Breast epithelium (tissue), 4 donors: ENCODE measurements around the gene TBL1XR1. TPM values are rescaled to one million over a fixed set of nuclear protein-coding genes. Genes with fewer than 3 reads are reported as not detected.
"Not testable (repeated sequence)": the region's sequence is repeated elsewhere in the genome, so short reads cannot be mapped to it uniquely, and the experiment has no call there.

Experiments
- DNase-seq, 2 donors: peaks; one replicate each; pipeline ENCODE4 v3.0.0-alpha.2; 2019; ENCODE audit warnings: low spot score in 2 of 2
- H3K27ac ChIP-seq, 2 donors: fragments of 200-600 bp; sonication (generic) in 1 of 2; one replicate each; pipeline ENCODE4 v1.5.1; 2016 to 2019; ENCODE audit warnings: mild to moderate bottlenecking in 1 of 2
- H3K27me3 ChIP-seq, 2 donors: fragments of 200-600 bp; sonication (generic) in 1 of 2; one replicate each; pipeline versions ENCODE4 v1.5.1 to v1.6.0; 2017 to 2019; ENCODE audit warnings: control low read depth in 1 of 2, mild to moderate bottlenecking in 1 of 2
- H3K36me3 ChIP-seq: fragments of 200-600 bp; one replicate; pipeline ENCODE4 v1.5.1; 2019
- H3K4me1 ChIP-seq, 2 donors: fragments of 200-600 bp; sonication (generic); one replicate each; pipeline ENCODE4 v1.5.1; 2016 to 2019; ENCODE audit warnings: control low read depth in 1 of 2
- H3K4me3 ChIP-seq, 3 donors: fragments of 200-600 bp; sonication (generic); 1 replicate in 2 of 3; 2 replicates in 1 of 3; pipeline ENCODE4 v1.5.1; 2016 to 2019; ENCODE audit warnings: mild to moderate bottlenecking in 3 of 3, moderate library complexity in 2 of 3
- H3K9me3 ChIP-seq, 2 donors: fragments of 200-600 bp; sonication (generic) in 1 of 2; one replicate each; pipeline ENCODE4 v1.5.1; 2016 to 2019; ENCODE audit warnings: control low read depth in 1 of 2
- POLR2A ChIP-seq: fragments of 450-650 bp; IDR thresholded peaks from one replicate; pipeline ENCODE4 v1.6.1; 2016; ENCODE audit warnings: antibody characterized with exemption, mild to moderate bottlenecking, moderate library complexity
- POLR2AphosphoS5 ChIP-seq, 3 donors: sonication (generic); formaldehyde crosslinking; IDR thresholded peaks; one replicate each; pipeline ENCODE4 v1.6.1; 2017; ENCODE audit warnings: antibody characterized with exemption in 3 of 3
- intact Hi-C: fragments of 100-400 bp; cut with DNase I; formaldehyde crosslinking; loops from one replicate; pipeline ENCODE4 v1.15.1; 2023; ENCODE audit warnings: low total_unique reads
- total RNA-seq, 3 donors: library from RNA; depleted of rRNA; stranded (reverse); fragments of >200 nt; gene quantifications; one replicate each; pipeline ENCODE4 v1.1.0, GENCODE V29; 2016
- TF ChIP-seq, protein P1 (sequence below), 3 donors: fragments of 450-650 bp; IDR thresholded peaks; one replicate each; pipeline ENCODE4 v1.5.1; 2016 to 2017; ENCODE audit warnings: antibody characterized with exemption in 3 of 3, mild to moderate bottlenecking in 3 of 3, moderate library complexity in 3 of 3

The TBL1XR1 gene
- total RNA-seq, 3 donors from 2014 or later = 92.8 to 147 (median 111) TPM

DNA sequence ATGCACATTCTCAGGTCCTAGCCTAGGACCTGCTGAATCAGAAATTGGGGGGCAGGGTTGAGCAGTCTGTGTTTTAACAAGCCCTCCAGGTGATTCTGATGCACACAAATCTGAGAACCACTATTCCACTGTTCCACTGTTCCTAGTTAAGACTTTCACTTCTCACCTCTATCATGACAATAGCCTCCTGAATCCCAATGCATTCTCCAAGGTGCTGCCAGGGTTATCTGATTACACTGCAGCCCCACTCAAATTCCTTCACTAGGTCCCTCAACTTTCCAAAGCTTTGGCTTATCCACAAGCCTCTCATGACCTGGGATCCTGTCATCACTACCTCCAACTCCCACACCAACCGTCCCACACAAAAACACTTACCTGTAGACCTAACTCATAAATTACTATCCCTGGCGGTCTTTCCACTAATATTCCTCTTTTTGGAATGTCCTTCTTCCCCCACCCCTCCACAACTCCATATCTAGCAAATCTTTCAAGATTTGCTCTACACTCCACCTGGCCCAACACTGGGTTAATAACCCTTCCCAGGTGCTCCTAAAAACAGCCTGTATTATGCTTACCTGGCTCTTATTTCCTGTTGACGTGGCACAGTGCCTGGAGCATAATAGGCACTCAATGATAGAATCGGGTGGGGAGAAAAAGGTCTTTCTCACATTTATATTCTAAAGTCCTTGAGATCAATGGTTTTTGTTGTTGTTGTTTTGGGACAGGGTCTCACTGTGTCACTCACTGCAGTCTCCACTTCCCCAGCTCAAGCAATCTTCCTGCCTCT, 27.2 kb downstream of the TBL1XR1 start:
- peak overlapping the region in 1 of 2 donors; percentile 2 for H3K27ac ChIP-seq
- TF ChIP-seq POLR2A (no peak), POLR2AphosphoS5 (IDR thresholded peaks at IDR 0.05) (no peak)
- TF ChIP-seq, protein P1, sequence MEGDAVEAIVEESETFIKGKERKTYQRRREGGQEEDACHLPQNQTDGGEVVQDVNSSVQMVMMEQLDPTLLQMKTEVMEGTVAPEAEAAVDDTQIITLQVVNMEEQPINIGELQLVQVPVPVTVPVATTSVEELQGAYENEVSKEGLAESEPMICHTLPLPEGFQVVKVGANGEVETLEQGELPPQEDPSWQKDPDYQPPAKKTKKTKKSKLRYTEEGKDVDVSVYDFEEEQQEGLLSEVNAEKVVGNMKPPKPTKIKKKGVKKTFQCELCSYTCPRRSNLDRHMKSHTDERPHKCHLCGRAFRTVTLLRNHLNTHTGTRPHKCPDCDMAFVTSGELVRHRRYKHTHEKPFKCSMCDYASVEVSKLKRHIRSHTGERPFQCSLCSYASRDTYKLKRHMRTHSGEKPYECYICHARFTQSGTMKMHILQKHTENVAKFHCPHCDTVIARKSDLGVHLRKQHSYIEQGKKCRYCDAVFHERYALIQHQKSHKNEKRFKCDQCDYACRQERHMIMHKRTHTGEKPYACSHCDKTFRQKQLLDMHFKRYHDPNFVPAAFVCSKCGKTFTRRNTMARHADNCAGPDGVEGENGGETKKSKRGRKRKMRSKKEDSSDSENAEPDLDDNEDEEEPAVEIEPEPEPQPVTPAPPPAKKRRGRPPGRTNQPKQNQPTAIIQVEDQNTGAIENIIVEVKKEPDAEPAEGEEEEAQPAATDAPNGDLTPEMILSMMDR (IDR thresholded peaks at IDR 0.05) = no peak
- no peaks in the 10 kb centered on the region for H3K36me3 ChIP-seq
- H3K27me3 ChIP-seq = no peaks in the 10 kb centered on the region
- intact Hi-C loops = no loop called here
- DNase-seq = no peak
- H3K4me1 ChIP-seq = no peaks in the 10 kb centered on the region
- H3K9me3 ChIP-seq = no peaks in the 10 kb centered on the region
- H3K4me3 ChIP-seq = no peak overlapping the region

DNA sequence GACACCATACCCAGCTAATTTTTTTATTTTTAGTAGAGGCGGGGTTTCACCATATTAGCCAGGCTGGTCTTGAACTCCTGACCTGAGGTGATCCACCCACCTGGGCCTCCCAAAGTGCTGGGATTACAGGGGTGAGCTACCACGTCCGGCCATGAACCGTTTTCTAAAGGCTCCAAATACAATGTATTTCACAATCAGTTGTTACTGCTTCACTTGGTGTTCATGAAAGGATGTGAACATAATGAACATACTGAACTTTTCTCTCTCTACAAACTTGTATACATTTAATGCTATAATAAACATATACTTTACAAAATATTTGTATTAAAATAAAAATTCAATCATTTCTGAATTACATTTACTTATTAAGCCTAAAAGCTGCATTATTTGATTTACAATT, 28.9 kb downstream of the TBL1XR1 start:
- H3K9me3 ChIP-seq = no peaks in the 10 kb centered on the region
- intact Hi-C loops = no loop called here
- no peak for TF ChIP-seq POLR2A
- TF ChIP-seq, protein P1 (IDR thresholded peaks at IDR 0.05) = no peak
- TF ChIP-seq POLR2AphosphoS5 (IDR thresholded peaks at IDR 0.05) = no peak
- H3K36me3 ChIP-seq = no peaks in the 10 kb centered on the region
- H3K4me1 ChIP-seq = no peaks in the 10 kb centered on the region
- H3K4me3 ChIP-seq = no peak overlapping the region
- H3K27me3 ChIP-seq = no peaks in the 10 kb centered on the region
- no peak for DNase-seq
- H3K27ac ChIP-seq = no peak overlapping the region

- Histone ChIP-seq H3K36me3 (no peaks in the 10 kb centered on the region), H3K9me3 (no peaks in the 10 kb centered on the region), H3K4me3 (no peak overlapping the region), H3K27ac (no peak overlapping the region), H3K27me3 (no peaks in the 10 kb centered on the region), H3K4me1 (no peaks in the 10 kb centered on the region)
- TF ChIP-seq, protein P1 (IDR thresholded peaks at IDR 0.05) = no peak
- no peak for TF ChIP-seq POLR2AphosphoS5 (IDR thresholded peaks at IDR 0.05)
- no peak for TF ChIP-seq POLR2A
- intact Hi-C loops = no loop called here
- no peak for DNase-seq
Observed at GRCh38 chr3:177162742-177163141, 34.5 kb downstream of the TBL1XR1 start.

DNA sequence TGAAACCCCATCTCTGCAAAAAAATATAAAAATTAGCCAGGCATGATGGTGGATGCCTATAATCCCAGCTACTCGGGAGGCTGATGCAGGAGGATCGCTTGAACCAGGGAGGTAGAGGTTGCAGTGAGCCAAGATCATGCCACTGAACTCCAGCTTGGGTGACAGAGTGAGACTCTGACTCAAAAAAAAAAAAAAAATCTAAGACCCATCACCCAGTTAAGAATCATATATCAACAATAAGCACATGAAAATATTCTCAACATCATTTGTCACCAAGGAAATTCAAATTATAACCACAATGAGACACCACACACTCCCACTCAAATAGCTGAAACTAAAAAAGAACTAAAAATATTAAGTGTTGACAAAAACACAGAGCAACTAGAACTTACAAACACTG, 35.7 kb downstream of the TBL1XR1 start:
- H3K36me3 ChIP-seq, DNase-seq, H3K4me3 ChIP-seq, H3K4me1 ChIP-seq, H3K9me3 ChIP-seq, intact Hi-C loops, H3K27me3 ChIP-seq, H3K27ac ChIP-seq: not testable (repeated sequence)

GRCh38 chr3:177158461-177158860, 38.8 kb downstream of the TBL1XR1 start:
- TF ChIP-seq, protein P1 (IDR thresholded peaks at IDR 0.05) = no peak
- TF ChIP-seq POLR2AphosphoS5 (IDR thresholded peaks at IDR 0.05) = no peak
- no peak for TF ChIP-seq POLR2A
- H3K4me3 ChIP-seq = no peak overlapping the region
- no peak overlapping the region for H3K27ac ChIP-seq
- no peaks in the 10 kb centered on the region for H3K36me3 ChIP-seq
- H3K27me3 ChIP-seq = no peaks in the 10 kb centered on the region
- H3K4me1 ChIP-seq = no peaks in the 10 kb centered on the region
- intact Hi-C loops = loop anchor here (10.0 kb wide), 1 partner anchor 1384 kb away; no protein-coding TSS in a partner anchor
- no peaks in the 10 kb centered on the region for H3K9me3 ChIP-seq
- no peak for DNase-seq
